ENCODE data around the gene RBKS. TPM values are rescaled to one million over a fixed set of nuclear protein-coding genes. Genes with fewer than 3 reads are reported as not detected.

RBKS gene
- total and polyA plus RNA-seq, 2 of the 8 experiments (the other 6 are each of a cell fraction or from before 2014, with no cell fraction given), result 1.1 to 1.5 TPM

- TF ChIP-seq YY1 (IDR thresholded peaks at IDR 0.05; ENCODE audit: low read depth, low read length), result peak; percentile 68; the same call in 1 of the 2 replicates
- no peak for TF ChIP-seq ATF3 (IDR thresholded peaks at IDR 0.05; ENCODE audit: insufficient read depth, low read depth, low read length)
- no peak for TF ChIP-seq HDAC6 (IDR thresholded peaks at IDR 0.05; ENCODE audit: low read depth, low read length)
- no peak for TF ChIP-seq CHD1 (IDR thresholded peaks at IDR 0.05; ENCODE audit: low read depth, low read length)
- peak; percentile 12 for TF ChIP-seq TBP (IDR thresholded peaks at IDR 0.05; ENCODE audit: low read depth, low read length)
- peak; percentile 97 to 98 for TF ChIP-seq SIN3A (conservative IDR thresholded peaks at IDR 0.05 in 1 of 2, IDR thresholded peaks at IDR 0.05 in 1 of 2; ENCODE audit: low read depth in 1 of 2, low read length in 2 of 2)
- peak; percentile 49 for TF ChIP-seq NRF1 (IDR thresholded peaks at IDR 0.05; ENCODE audit: low read depth, low read length)
- no peak for TF ChIP-seq EZH2 (IDR thresholded peaks at IDR 0.05; ENCODE audit: low read depth, low read length, severe bottlenecking)
Observed at GRCh38 chr2:27890146-27890923, at the start of gene RBKS, which contains the start of gene BABAM2 (continued).

Data from H1 (cell line).